HCT116 (cell line): Measurements from ENCODE around the gene OR5H6.

Source experiments
- CEBPB ChIP-seq: IDR thresholded peaks from 2 replicates; pipeline ENCODE4 v1.6.1; 2012; ENCODE audit warnings: low read depth
- EZH2phosphoT487 ChIP-seq: fragments of 200-600 bp; IDR thresholded peaks from 2 replicates; pipeline ENCODE4 v1.6.1; 2018; ENCODE audit warnings: antibody characterized with exemption, borderline replicate concordance
- POLR2A ChIP-seq: IDR thresholded peaks from 2 replicates; pipeline ENCODE4 v1.7.0; 2011; ENCODE audit warnings: borderline replicate concordance; ENCODE audit not compliant: insufficient read depth, insufficient read length; ENCODE audit errors: extremely low read depth
- POLR2AphosphoS5 ChIP-seq: IDR thresholded peaks from 2 replicates; pipeline ENCODE4 v1.6.1; 2011; ENCODE audit warnings: mild to moderate bottlenecking, low read depth, low read length, moderate library complexity
- RAD21 ChIP-seq: IDR thresholded peaks from 2 replicates; pipeline ENCODE4 v1.6.1; 2012; ENCODE audit warnings: low read depth, mild to moderate bottlenecking
- TF ChIP-seq, protein P1 (sequence below), 3 experiments: fragments of 200-600 bp in 1 of 3; sonication (generic) in 1 of 3; IDR thresholded peaks in 2 of 3; conservative IDR thresholded peaks in 1 of 3; 2 replicates each; pipeline ENCODE4 v1.5.1; 2012 to 2017; ENCODE audit warnings: low read depth in 2 of 3, low read length in 2 of 3, antibody characterized with exemption in 1 of 3, borderline replicate concordance in 1 of 3, control low read depth in 1 of 3, mild to moderate bottlenecking in 1 of 3, mixed read lengths in 1 of 3, mixed run types in 1 of 3, moderate library complexity in 1 of 3; ENCODE audit not compliant: insufficient read depth in 1 of 3
- TF ChIP-seq, protein P2 (sequence below): IDR thresholded peaks from 2 replicates; pipeline ENCODE4 v1.6.1; 2012; ENCODE audit warnings: low read depth
- TF ChIP-seq, protein P3 (sequence below): IDR thresholded peaks from 2 replicates; pipeline ENCODE4 v1.6.1; 2012

DNA sequence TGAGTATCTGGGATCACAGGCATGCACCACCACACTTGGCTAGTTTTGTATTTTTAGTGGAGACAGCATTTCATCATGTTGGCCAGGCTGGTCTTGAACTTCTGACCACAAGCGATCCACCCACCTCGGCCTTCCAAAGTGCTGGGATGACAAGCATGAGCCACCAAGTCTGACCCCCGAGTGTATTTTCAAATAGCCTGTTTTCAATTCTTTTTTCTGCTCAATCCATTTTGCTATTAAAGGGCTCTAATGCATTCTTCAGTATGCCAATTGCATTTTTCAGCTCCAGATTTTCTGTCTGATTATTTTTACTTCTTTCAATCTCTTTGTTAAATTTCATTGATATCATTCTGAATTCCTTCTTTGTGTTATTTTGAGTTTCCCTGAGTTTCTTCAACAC, 5.8 kb downstream of the OR5H6 start:
- TF ChIP-seq CEBPB, result no peak
- TF ChIP-seq, protein P1, sequence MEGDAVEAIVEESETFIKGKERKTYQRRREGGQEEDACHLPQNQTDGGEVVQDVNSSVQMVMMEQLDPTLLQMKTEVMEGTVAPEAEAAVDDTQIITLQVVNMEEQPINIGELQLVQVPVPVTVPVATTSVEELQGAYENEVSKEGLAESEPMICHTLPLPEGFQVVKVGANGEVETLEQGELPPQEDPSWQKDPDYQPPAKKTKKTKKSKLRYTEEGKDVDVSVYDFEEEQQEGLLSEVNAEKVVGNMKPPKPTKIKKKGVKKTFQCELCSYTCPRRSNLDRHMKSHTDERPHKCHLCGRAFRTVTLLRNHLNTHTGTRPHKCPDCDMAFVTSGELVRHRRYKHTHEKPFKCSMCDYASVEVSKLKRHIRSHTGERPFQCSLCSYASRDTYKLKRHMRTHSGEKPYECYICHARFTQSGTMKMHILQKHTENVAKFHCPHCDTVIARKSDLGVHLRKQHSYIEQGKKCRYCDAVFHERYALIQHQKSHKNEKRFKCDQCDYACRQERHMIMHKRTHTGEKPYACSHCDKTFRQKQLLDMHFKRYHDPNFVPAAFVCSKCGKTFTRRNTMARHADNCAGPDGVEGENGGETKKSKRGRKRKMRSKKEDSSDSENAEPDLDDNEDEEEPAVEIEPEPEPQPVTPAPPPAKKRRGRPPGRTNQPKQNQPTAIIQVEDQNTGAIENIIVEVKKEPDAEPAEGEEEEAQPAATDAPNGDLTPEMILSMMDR (IDR thresholded peaks at IDR 0.05 in 2 of 3, conservative IDR thresholded peaks at IDR 0.05 in 1 of 3; ENCODE audit: borderline replicate concordance in 1 of 3, insufficient read depth in 1 of 3, low read depth in 2 of 3, low read length in 2 of 3), result no peak
- no peak for TF ChIP-seq POLR2A
- no peak for TF ChIP-seq EZH2phosphoT487
- TF ChIP-seq RAD21, result no peak
- TF ChIP-seq, protein P2, sequence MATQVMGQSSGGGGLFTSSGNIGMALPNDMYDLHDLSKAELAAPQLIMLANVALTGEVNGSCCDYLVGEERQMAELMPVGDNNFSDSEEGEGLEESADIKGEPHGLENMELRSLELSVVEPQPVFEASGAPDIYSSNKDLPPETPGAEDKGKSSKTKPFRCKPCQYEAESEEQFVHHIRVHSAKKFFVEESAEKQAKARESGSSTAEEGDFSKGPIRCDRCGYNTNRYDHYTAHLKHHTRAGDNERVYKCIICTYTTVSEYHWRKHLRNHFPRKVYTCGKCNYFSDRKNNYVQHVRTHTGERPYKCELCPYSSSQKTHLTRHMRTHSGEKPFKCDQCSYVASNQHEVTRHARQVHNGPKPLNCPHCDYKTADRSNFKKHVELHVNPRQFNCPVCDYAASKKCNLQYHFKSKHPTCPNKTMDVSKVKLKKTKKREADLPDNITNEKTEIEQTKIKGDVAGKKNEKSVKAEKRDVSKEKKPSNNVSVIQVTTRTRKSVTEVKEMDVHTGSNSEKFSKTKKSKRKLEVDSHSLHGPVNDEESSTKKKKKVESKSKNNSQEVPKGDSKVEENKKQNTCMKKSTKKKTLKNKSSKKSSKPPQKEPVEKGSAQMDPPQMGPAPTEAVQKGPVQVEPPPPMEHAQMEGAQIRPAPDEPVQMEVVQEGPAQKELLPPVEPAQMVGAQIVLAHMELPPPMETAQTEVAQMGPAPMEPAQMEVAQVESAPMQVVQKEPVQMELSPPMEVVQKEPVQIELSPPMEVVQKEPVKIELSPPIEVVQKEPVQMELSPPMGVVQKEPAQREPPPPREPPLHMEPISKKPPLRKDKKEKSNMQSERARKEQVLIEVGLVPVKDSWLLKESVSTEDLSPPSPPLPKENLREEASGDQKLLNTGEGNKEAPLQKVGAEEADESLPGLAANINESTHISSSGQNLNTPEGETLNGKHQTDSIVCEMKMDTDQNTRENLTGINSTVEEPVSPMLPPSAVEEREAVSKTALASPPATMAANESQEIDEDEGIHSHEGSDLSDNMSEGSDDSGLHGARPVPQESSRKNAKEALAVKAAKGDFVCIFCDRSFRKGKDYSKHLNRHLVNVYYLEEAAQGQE, result no peak
- TF ChIP-seq, protein P3, sequence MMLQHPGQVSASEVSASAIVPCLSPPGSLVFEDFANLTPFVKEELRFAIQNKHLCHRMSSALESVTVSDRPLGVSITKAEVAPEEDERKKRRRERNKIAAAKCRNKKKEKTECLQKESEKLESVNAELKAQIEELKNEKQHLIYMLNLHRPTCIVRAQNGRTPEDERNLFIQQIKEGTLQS, result no peak
- no peak for TF ChIP-seq POLR2AphosphoS5
